GM06990 (cell line): Measurements from ENCODE around the gene MUC7.

ENCODE experiments used
- DNase-seq: peaks from one replicate; pipeline ENCODE4 v3.0.0-alpha.2; 2011; ENCODE audit not compliant: insufficient read length; ENCODE audit errors: extremely low read depth
- H3K27me3 ChIP-seq: replicated peaks from 2 replicates; pipeline ENCODE4 v1.6.0; 2011; ENCODE audit warnings: low read length; ENCODE audit not compliant: control insufficient read depth, insufficient read depth
- H3K36me3 ChIP-seq: 2 replicates; pipeline ENCODE4 v1.5.1; 2011; ENCODE audit warnings: low read length; ENCODE audit not compliant: control insufficient read depth, insufficient read depth
- H3K4me3 ChIP-seq: replicated peaks from 2 replicates; pipeline ENCODE4 v1.5.1; 2011; ENCODE audit warnings: low read depth, mild to moderate bottlenecking, control low read depth, low read length
- TF ChIP-seq, protein P1 (sequence below): IDR thresholded peaks from 2 replicates; pipeline ENCODE4 v1.5.1; 2011; ENCODE audit warnings: low read length, control low read depth, mild to moderate bottlenecking, inconsistent platforms; ENCODE audit not compliant: insufficient read depth, poor library complexity, severe bottlenecking

The MUC7 gene

DNA sequence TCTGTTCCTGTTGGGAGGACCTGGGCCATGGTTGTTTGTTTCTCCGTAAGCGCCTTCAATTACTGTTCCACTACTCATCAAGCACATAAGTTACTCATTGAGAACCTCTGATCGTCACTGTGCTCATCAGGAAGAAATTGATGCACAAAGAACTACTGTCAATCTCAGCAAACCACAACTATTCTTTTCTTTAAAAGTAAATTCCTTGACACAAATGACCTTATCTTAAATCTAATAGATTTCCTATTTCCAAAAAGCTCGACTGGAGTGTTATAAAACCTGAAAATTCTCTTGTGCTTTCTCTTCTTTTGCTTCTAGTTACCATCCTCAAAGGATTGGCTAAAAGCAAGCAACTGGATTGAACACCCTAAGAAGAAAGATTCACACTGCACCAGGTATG, at the start of gene MUC7:
Gene MUC7, plus strand, starts transcription at position 301 of the 400 bp plus-strand sequence. CDS start 1,825 bp downstream, outside the sequence.
- TF ChIP-seq, protein P1, sequence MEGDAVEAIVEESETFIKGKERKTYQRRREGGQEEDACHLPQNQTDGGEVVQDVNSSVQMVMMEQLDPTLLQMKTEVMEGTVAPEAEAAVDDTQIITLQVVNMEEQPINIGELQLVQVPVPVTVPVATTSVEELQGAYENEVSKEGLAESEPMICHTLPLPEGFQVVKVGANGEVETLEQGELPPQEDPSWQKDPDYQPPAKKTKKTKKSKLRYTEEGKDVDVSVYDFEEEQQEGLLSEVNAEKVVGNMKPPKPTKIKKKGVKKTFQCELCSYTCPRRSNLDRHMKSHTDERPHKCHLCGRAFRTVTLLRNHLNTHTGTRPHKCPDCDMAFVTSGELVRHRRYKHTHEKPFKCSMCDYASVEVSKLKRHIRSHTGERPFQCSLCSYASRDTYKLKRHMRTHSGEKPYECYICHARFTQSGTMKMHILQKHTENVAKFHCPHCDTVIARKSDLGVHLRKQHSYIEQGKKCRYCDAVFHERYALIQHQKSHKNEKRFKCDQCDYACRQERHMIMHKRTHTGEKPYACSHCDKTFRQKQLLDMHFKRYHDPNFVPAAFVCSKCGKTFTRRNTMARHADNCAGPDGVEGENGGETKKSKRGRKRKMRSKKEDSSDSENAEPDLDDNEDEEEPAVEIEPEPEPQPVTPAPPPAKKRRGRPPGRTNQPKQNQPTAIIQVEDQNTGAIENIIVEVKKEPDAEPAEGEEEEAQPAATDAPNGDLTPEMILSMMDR = no peak
- Histone ChIP-seq H3K36me3 (no peaks in the 10 kb centered on the region), H3K4me3 (no peak within 1 kb of the TSS), H3K27me3 (no peaks in the 10 kb centered on the region)
- DNase-seq = no peak

DNA sequence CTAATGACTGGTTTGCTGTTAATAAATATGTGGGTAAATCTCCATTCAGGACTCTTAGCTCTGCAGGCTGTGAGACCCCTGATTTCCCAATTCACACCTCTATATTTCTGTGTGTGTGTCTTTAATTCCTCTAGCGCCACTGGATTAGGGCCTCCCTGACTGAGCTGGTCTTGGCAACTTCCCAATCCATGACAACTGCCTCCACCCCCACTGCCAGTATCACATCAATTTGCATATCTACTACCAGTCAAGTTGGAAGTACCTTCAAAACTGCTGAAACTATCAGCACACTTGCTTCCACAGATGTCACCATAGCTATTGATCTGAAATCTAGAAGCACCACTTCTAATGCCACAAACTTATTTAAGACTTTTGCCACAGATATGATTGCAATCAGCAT, 46.7 kb upstream of the MUC7 start:
- Histone ChIP-seq H3K27me3 (no peaks in the 10 kb centered on the region), H3K36me3 (no peaks in the 10 kb centered on the region)

DNA sequence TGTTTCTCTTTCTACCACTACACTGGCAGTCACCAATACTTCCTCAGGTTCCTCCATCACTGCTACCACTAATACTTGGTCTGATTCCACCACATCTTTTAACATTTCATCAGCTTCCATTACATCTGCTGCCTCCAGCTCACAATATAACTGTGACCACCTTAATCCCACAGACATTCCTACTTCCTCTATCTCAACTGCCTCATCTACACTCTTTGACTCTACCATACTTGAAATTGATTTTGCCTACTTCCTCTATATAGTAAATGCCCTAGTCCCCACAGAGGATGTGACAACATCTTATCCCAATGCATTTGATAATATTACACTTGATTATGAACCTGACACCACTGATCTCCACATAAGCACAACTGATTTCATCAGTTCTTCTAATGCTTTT, 45.2 kb upstream of the MUC7 start:
- Histone ChIP-seq H3K36me3 (no peaks in the 10 kb centered on the region), H3K27me3 (no peaks in the 10 kb centered on the region), H3K4me3 (no peak overlapping the region)
- TF ChIP-seq, protein P1 = no peak
- no peak for DNase-seq

More for the DNA sequence above, 46.7 kb upstream of the MUC7 start:
- DNase-seq = no peak
- H3K4me3 ChIP-seq = no peak overlapping the region
- TF ChIP-seq, protein P1 = no peak

DNA sequence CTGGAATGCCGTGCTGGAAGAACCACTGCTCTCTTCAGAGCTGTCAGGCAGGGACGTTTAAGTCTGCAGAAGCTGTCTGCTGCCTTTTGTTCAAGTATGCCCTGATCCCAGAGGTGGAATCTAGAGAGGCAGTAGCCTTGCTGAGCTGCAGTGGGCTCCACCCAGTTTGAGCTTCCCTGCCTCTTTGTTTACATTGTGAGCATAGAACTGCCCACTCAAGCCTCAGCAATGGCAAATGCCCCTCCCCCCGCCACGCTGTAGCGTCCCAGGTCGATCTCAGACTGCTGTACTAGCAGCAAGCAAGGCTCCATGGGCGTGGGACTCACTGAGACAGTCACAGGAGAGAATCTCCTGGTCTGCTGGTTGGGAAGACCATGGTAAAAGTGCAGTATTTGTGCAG, 34.8 kb upstream of the MUC7 start:
- H3K27me3 ChIP-seq = no peaks in the 10 kb centered on the region
- no peak for DNase-seq
- TF ChIP-seq, protein P1 = no peak
- no peak overlapping the region for H3K4me3 ChIP-seq
- H3K36me3 ChIP-seq = no peaks in the 10 kb centered on the region

DNA sequence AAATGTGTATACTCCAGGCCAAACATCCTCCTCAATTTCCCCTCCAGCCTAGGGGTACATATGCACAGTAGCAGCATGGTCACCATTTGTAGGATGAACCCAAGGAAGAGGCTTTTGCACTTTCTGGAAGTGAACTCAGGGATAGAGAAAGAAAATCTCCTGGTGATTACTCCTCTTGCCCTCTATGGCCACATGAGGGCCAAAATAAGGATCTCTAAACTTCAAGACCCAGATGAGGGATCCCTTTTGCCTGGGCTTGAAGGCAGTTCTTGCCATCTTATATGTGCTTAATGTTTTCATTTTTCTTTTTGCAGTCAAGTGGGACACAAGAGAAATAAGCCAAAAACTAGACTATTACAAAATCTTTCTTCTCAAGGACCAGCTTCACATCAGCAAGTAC, 29.5 kb upstream of the MUC7 start:
- no peaks in the 10 kb centered on the region for H3K36me3 ChIP-seq
- TF ChIP-seq, protein P1 = no peak
- DNase-seq = no peak
- no peaks in the 10 kb centered on the region for H3K27me3 ChIP-seq
- no peak overlapping the region for H3K4me3 ChIP-seq

DNA sequence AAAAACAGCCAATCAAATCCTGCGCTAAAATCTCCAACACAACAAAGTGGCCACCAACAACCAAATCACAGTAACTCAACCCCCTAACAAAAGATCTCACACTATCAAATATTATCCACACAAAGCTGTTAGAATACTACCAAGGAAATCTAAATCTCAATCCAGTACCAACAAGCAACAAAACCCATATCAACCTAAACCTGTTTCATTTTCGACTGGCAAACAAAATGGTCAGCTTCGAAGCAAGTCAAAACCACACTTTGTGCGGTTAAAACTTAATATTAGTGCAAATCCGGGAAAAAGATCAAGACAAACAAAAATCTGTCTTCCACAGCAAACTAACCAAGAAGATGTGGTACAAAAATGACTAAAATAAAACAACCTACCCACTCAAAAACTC, 28.7 kb upstream of the MUC7 start:
- no peak for DNase-seq
- no peaks in the 10 kb centered on the region for H3K36me3 ChIP-seq
- H3K4me3 ChIP-seq = no peak overlapping the region
- TF ChIP-seq, protein P1 = no peak
- no peaks in the 10 kb centered on the region for H3K27me3 ChIP-seq
